Thoracic aorta (tissue), 2 donors: Measurements from ENCODE around the gene OMP. TPM values are rescaled to one million over a fixed set of nuclear protein-coding genes. Genes with fewer than 3 reads are reported as not detected.

Experiments used
- ATAC-seq: fragments of 150-250 bp; one replicate; pipeline ENCODE4 v1.8.0; 2017; ENCODE audit warnings: low read depth; ENCODE audit not compliant: insufficient number of reproducible peaks, low FRiP score
- DNase-seq: peaks from one replicate; pipeline ENCODE4 v3.0.0-alpha.2; 2020; ENCODE audit warnings: low spot score
- H3K27ac ChIP-seq, 2 donors: fragments of 200-600 bp; sonication (generic); 1 replicate in 1 of 2; 2 replicates in 1 of 2; pipeline ENCODE4 v1.5.1; 2016; ENCODE audit warnings: mild to moderate bottlenecking in 2 of 2, moderate library complexity in 2 of 2
- H3K27me3 ChIP-seq: fragments of 200-600 bp; sonication (generic); replicated peaks from 2 replicates; pipeline ENCODE4 v1.6.0; 2016; ENCODE audit warnings: mild to moderate bottlenecking; ENCODE audit not compliant: insufficient read depth
- H3K36me3 ChIP-seq: fragments of 200-600 bp; sonication (generic); one replicate; pipeline ENCODE4 v1.5.1; 2016
- H3K4me1 ChIP-seq, 2 donors: fragments of 200-600 bp; sonication (generic); 1 replicate in 1 of 2; 2 replicates in 1 of 2; pipeline versions ENCODE4 v1.5.1 to v1.6.0; 2016; ENCODE audit warnings: low read depth in 2 of 2, mild to moderate bottlenecking in 1 of 2; ENCODE audit not compliant: control insufficient read depth in 1 of 2
- H3K4me3 ChIP-seq: fragments of 200-600 bp; sonication (generic); 2 replicates; pipeline ENCODE4 v1.5.1; 2016; ENCODE audit warnings: mild to moderate bottlenecking
- H3K9me3 ChIP-seq: fragments of 200-600 bp; sonication (generic); 2 replicates; pipeline ENCODE4 v1.5.1; 2016
- CTCF ChIP-seq: fragments of 200-600 bp; sonication (generic); IDR thresholded peaks from one replicate; pipeline ENCODE4 v1.5.1; 2019; ENCODE audit warnings: antibody characterized with exemption
- total RNA-seq, 2 donors: library from RNA; depleted of rRNA; stranded (reverse); fragments of >200 nt; gene quantifications; one replicate each; pipeline versions ENCODE4 v1.1.0 to v1.2.3, GENCODE V29; 2016

OMP gene
- total RNA-seq, 2 donors from 2014 or later, result not detected

- Histone ChIP-seq H3K4me3 (no peak overlapping the region), H3K4me1 (peaks cover 9 to 21% of the 10 kb centered on the region in 2 donors), H3K27me3 (no peaks in the 10 kb centered on the region), H3K27ac (no peak overlapping the region), H3K36me3 (no peaks in the 10 kb centered on the region), H3K9me3 (no peaks in the 10 kb centered on the region)
- no peak for TF ChIP-seq CTCF
- DNase-seq (no peak), ATAC-seq (no peak)
These were observed 48.2 kb downstream of the OMP start for GRCh38 chr11:77150836-77151235.

DNA sequence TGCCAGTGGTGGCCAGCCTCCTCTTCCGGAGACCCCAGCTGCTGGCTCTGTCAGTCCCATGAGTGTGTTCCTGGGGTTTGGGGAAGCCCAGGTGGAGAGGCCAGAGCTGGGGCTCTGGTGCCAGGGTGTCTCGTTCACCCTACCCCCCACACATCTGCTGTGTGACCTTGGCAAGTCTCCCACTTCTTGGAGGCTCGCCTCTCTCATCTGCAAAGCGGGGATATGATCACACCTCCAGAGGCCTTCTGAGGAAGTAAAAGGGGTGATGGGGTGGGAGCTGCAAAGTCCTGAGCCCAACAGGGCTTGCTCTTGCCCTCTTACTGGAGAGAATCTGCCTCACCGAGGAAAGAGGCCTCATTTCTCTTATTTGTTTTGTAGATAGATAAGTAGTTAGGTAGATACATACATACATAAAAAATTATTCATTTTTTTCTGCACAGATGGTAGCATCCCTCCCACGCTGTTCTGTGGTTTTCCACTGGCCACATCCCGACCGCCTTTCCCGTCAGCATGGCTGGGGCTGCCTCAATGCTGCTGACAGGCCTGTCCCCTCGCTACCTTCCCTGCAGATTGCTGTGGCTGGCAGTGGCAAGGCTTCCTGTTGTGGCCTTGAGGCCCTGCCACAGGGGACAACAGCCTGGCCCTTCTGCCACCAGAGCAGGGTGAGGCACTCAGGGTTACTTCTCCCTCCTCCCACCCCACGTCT is 49.3 kb downstream of the OMP start:
- Histone ChIP-seq H3K9me3 (no peaks in the 10 kb centered on the region), H3K4me3 (no peak overlapping the region), H3K27me3 (no peaks in the 10 kb centered on the region), H3K36me3 (no peaks in the 10 kb centered on the region), H3K27ac (no peak overlapping the region), H3K4me1 (peaks cover 9 to 21% of the 10 kb centered on the region in 2 donors)
- TF ChIP-seq CTCF, result no peak
- no peak for ATAC-seq
- no peak for DNase-seq

DNA sequence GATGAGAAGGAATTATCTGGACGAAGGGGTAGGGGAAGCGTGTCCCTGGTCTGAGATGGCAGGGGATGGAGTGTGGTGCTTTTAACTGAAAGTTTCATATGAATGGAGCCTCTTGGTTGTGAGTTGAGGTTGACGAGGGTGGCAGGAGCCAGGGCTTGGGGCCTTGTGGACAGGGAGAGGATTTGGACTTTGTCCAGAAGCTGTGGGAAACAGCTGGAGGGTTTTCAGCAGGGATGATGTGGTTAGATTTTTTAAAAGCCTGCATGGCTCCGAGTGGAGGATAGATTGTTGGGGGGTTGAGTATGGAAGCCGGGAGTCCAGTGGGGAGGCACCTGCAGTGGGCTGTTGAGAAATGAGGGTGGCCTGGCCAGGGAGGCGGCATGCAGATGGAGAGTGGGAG is 50.2 kb downstream of the OMP start:
- Histone ChIP-seq H3K27me3 (no peaks in the 10 kb centered on the region), H3K27ac (no peak overlapping the region), H3K36me3 (no peaks in the 10 kb centered on the region), H3K9me3 (no peaks in the 10 kb centered on the region), H3K4me3 (no peak overlapping the region), H3K4me1 (peaks cover 9 to 21% of the 10 kb centered on the region in 2 donors)
- no peak for TF ChIP-seq CTCF
- DNase-seq (no peak), ATAC-seq (no peak)

Other genes starting within 250 kb of the OMP start
- 10 to 100 TPM in 1 of 2 donors, 1 to 10 TPM in 1; 7.0 to 24.7 TPM for gene ACER3, start 241.9 kb upstream of the OMP start, total RNA-seq
- 1 to 10 TPM in 1 of 2 donors, not detected in 1; 1.4 TPM for gene B3GNT6, start 68.4 kb upstream of the OMP start, total RNA-seq
- gene CAPN5, start 35.9 kb upstream of the OMP start, total RNA-seq, result 10 to 100 TPM in 1 of 2 donors, 1 to 10 TPM in 1; 9.5 to 20.8 TPM
- gene MYO7A, start 25.4 kb downstream of the OMP start, total RNA-seq, result 10 to 100 TPM; 15.2 to 22.7 TPM
- gene GDPD4, start 198.8 kb downstream of the OMP start, total RNA-seq, result not detected